Astrocyte (in vitro differentiated cells and primary cell): ENCODE results near the gene CALY. TPM values are rescaled to one million over a fixed set of nuclear protein-coding genes. Genes with fewer than 3 reads are reported as not detected.

Experiments used
- DNase-seq: peaks from one replicate; pipeline ENCODE4 v3.0.0-alpha.2; 2010; ENCODE audit warnings: low read depth
- FAIRE-seq: peaks from 2 replicates; lab custom pipeline; 2011; peaks lifted over from hg19 to GRCh38; lab: Jason Lieb, UNC
- H2AFZ ChIP-seq: 2 replicates; pipeline ENCODE4 v1.6.0; 2012; ENCODE audit warnings: low read depth, low read length, inconsistent platforms
- H3K27ac ChIP-seq: 2 replicates; pipeline ENCODE4 v1.5.1; 2011; ENCODE audit warnings: low read depth, low read length, inconsistent platforms
- H3K27me3 ChIP-seq: 2 replicates; pipeline ENCODE4 v1.6.0; 2011; ENCODE audit warnings: low read length, inconsistent platforms; ENCODE audit not compliant: insufficient read depth
- H3K36me3 ChIP-seq: 2 replicates; pipeline ENCODE4 v1.5.1; 2011; ENCODE audit warnings: low read length, inconsistent platforms; ENCODE audit not compliant: insufficient read depth
- H3K4me1 ChIP-seq: 2 replicates; pipeline ENCODE4 v1.5.1; 2011; ENCODE audit warnings: low read length, inconsistent platforms; ENCODE audit not compliant: insufficient read depth
- H3K4me2 ChIP-seq: 2 replicates; pipeline ENCODE4 v1.6.0; 2012; ENCODE audit warnings: low read length, inconsistent platforms
- H3K4me3 ChIP-seq: 2 replicates; pipeline ENCODE4 v1.5.1; 2011; ENCODE audit warnings: low read depth, mild to moderate bottlenecking, low read length, inconsistent platforms; ENCODE audit not compliant: insufficient read depth
- H3K79me2 ChIP-seq: 2 replicates; pipeline ENCODE4 v1.6.0; 2012; ENCODE audit warnings: mild to moderate bottlenecking, low read length, inconsistent platforms; ENCODE audit not compliant: insufficient read depth
- H3K9ac ChIP-seq: 2 replicates; pipeline ENCODE4 v1.6.0; 2012; ENCODE audit warnings: mild to moderate bottlenecking, low read length, inconsistent platforms
- H3K9me3 ChIP-seq: 2 replicates; pipeline ENCODE4 v1.5.1; 2012; ENCODE audit warnings: low read depth, mild to moderate bottlenecking, low read length, inconsistent platforms; ENCODE audit not compliant: insufficient read depth
- H4K20me1 ChIP-seq: 2 replicates; pipeline ENCODE4 v1.6.0; 2012; ENCODE audit warnings: low read length, inconsistent platforms; ENCODE audit not compliant: insufficient read depth
- H3K27ac Mint-ChIP-seq: one replicate; pipeline ENCODE4 v1.8.0; 2021; ENCODE audit warnings: mild to moderate bottlenecking, mixed read lengths; ENCODE audit not compliant: unreplicated experiment
- H3K27me3 Mint-ChIP-seq: one replicate; pipeline ENCODE4 v1.8.0; 2021; ENCODE audit warnings: low read depth, mixed read lengths; ENCODE audit not compliant: unreplicated experiment
- H3K36me3 Mint-ChIP-seq: one replicate; pipeline ENCODE4 v1.8.0; 2021; ENCODE audit warnings: low read depth, mixed read lengths; ENCODE audit not compliant: unreplicated experiment
- H3K4me1 Mint-ChIP-seq: one replicate; pipeline ENCODE4 v1.8.0; 2021; ENCODE audit warnings: low read depth, mixed read lengths; ENCODE audit not compliant: unreplicated experiment
- H3K4me3 Mint-ChIP-seq: one replicate; pipeline ENCODE4 v1.8.0; 2021; ENCODE audit warnings: mild to moderate bottlenecking, moderate library complexity, mixed read lengths; ENCODE audit not compliant: unreplicated experiment
- H3K9me3 Mint-ChIP-seq: one replicate; pipeline ENCODE4 v1.8.0; 2021; ENCODE audit warnings: mild to moderate bottlenecking, mixed read lengths; ENCODE audit not compliant: unreplicated experiment
- CTCF ChIP-seq: IDR thresholded peaks from 2 replicates; pipeline ENCODE4 v1.5.1; 2011; ENCODE audit warnings: low read depth, mild to moderate bottlenecking, inconsistent platforms, low read length, moderate library complexity; ENCODE audit not compliant: insufficient read depth
- EZH2 ChIP-seq: IDR thresholded peaks from 2 replicates; pipeline ENCODE4 v1.6.1; 2012; ENCODE audit warnings: mild to moderate bottlenecking, low read length, inconsistent platforms; ENCODE audit not compliant: insufficient read depth
- total RNA-seq: library from RNA; stranded (reverse); gene quantifications from 2 replicates; pipeline ENCODE4 v1.2.1, GENCODE V29; 2021

Gene CALY
- total RNA-seq, 1 donor from 2014 or later: 1.1 TPM

GRCh38 chr10:133276435-133277201, 60.1 kb downstream of the CALY start, which contains the start of gene ADAM8:
Gene ADAM8, minus strand, starts transcription at chr10:133276868. Its CDS starts 51 bp downstream, at chr10:133276817.
- Histone ChIP-seq H3K27me3 (peaks cover 3% of the 10 kb centered on the region), H3K36me3 (no peaks in the 10 kb centered on the region), H3K4me2 (peak within 1 kb of the TSS; percentile 46), H3K4me3 (no peak within 1 kb of the TSS), H3K9ac (no peak within 1 kb of the TSS), H3K27ac (no peak within 1 kb of the TSS), H3K79me2 (no peaks in the 10 kb centered on the region), H3K4me1 (peaks cover 23% of the 10 kb centered on the region), H4K20me1 (peaks cover 28% of the 10 kb centered on the region), H2AFZ (no peak within 1 kb of the TSS), H3K9me3 (no peaks in the 10 kb centered on the region)
- DNase-seq: no peak
- Mint-ChIP-seq H3K27ac (no peak within 1 kb of the TSS), H3K9me3 (no peaks in the 10 kb centered on the region), H3K27me3 (peaks cover 4% of the 10 kb centered on the region), H3K36me3 (peaks cover 2% of the 10 kb centered on the region), H3K4me3 (no peak within 1 kb of the TSS), H3K4me1 (peaks cover 15% of the 10 kb centered on the region)
- FAIRE-seq: no peak
- TF ChIP-seq CTCF (no peak), EZH2 (peak; percentile 48)

GRCh38 chr10:133276100-133276434, 60.6 kb downstream of the CALY start:
- no peak for TF ChIP-seq EZH2
- TF ChIP-seq CTCF: no peak
- Mint-ChIP-seq H3K36me3 (no peaks in the 10 kb centered on the region), H3K27ac (no peak overlapping the region), H3K4me1 (peaks cover 15% of the 10 kb centered on the region), H3K9me3 (no peaks in the 10 kb centered on the region), H3K27me3 (peaks cover 4% of the 10 kb centered on the region), H3K4me3 (no peak overlapping the region)
- H3K4me2 ChIP-seq: peak overlapping the region; percentile 46
- DNase-seq (no peak), FAIRE-seq (no peak)
- H3K27ac ChIP-seq: no peak overlapping the region
- no peak overlapping the region for H3K9ac ChIP-seq
- H2AFZ ChIP-seq: no peak overlapping the region
- H3K27me3 ChIP-seq: peaks cover 3% of the 10 kb centered on the region
- H3K79me2 ChIP-seq: no peaks in the 10 kb centered on the region
- H3K36me3 ChIP-seq: no peaks in the 10 kb centered on the region
- no peaks in the 10 kb centered on the region for H3K9me3 ChIP-seq
- H3K4me3 ChIP-seq: no peak overlapping the region
- H4K20me1 ChIP-seq: peaks cover 28% of the 10 kb centered on the region
- peaks cover 23% of the 10 kb centered on the region for H3K4me1 ChIP-seq

- H3K27ac ChIP-seq: no peak overlapping the region
- Mint-ChIP-seq H3K4me3 (no peak overlapping the region), H3K9me3 (no peaks in the 10 kb centered on the region), H3K36me3 (no peaks in the 10 kb centered on the region), H3K27ac (no peak overlapping the region), H3K4me1 (peaks cover 15% of the 10 kb centered on the region), H3K27me3 (peaks cover 4% of the 10 kb centered on the region)
- FAIRE-seq: no peak
- TF ChIP-seq EZH2 (no peak), CTCF (no peak)
- no peaks in the 10 kb centered on the region for H3K79me2 ChIP-seq
- DNase-seq: no peak
- no peak overlapping the region for H2AFZ ChIP-seq
- no peak overlapping the region for H3K9ac ChIP-seq
- H3K4me3 ChIP-seq: no peak overlapping the region
- no peaks in the 10 kb centered on the region for H3K9me3 ChIP-seq
- peaks cover 28% of the 10 kb centered on the region for H4K20me1 ChIP-seq
- H3K27me3 ChIP-seq: peaks cover 3% of the 10 kb centered on the region
- H3K4me1 ChIP-seq: peaks cover 23% of the 10 kb centered on the region
- H3K36me3 ChIP-seq: no peaks in the 10 kb centered on the region
- H3K4me2 ChIP-seq: no peak overlapping the region
Measured at GRCh38 chr10:133275684-133276092, 61.0 kb downstream of the CALY start.
